ENCODE results near the gene MGAM2.
A peak's percentile ranks its signal among the peaks of the same experiment; 100 is the strongest.

DNA sequence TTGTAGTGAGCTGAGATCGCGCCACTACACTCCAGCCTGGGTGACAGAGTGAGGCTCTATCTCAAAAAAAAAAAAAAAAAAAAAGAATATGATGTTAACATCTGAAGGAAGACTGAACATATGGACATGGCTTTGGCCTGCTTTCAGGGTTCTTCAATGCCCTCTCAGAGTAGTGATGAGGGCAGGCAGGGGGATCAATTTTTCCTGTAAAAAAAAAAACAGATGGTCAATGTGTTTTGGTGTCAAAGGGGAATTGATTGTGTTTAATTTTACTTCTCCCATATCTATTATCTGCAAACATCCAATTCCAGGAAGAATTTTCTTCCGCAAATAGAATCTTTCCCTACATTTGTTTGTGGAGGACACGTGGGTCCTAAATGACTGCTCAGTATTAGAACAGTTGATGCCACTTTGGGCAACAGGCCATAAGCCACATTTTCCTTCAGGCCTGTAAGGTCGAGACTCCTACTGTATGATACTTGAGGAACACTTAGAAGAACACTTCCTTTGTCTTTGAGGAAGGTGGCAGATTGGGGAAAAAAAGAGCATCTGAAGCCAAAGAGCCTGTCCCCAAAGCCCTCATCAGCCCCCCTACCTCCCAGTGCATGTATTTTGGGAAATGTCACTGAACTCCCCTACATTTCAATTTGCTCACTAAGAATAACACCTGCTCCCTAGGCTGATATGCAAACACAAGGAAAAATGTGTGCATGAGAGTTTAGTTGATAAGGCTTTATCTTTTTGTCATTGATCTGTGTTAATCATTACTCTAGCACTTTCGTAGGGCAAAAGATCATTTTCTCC, 28.3 kb downstream of the MGAM2 start:
- TF ChIP-seq, protein P1, sequence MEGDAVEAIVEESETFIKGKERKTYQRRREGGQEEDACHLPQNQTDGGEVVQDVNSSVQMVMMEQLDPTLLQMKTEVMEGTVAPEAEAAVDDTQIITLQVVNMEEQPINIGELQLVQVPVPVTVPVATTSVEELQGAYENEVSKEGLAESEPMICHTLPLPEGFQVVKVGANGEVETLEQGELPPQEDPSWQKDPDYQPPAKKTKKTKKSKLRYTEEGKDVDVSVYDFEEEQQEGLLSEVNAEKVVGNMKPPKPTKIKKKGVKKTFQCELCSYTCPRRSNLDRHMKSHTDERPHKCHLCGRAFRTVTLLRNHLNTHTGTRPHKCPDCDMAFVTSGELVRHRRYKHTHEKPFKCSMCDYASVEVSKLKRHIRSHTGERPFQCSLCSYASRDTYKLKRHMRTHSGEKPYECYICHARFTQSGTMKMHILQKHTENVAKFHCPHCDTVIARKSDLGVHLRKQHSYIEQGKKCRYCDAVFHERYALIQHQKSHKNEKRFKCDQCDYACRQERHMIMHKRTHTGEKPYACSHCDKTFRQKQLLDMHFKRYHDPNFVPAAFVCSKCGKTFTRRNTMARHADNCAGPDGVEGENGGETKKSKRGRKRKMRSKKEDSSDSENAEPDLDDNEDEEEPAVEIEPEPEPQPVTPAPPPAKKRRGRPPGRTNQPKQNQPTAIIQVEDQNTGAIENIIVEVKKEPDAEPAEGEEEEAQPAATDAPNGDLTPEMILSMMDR (IDR thresholded peaks at IDR 0.05; ENCODE audit: low read depth, low read length, missing input control), result no peak
- TF ChIP-seq RAD21 (IDR thresholded peaks at IDR 0.05) (no peak), JUND (IDR thresholded peaks at IDR 0.05) (peak in 1 of 2 donors; percentile 16), ATF3 (IDR thresholded peaks at IDR 0.05) (no peak), EGR1 (IDR thresholded peaks at IDR 0.05; ENCODE audit: low read depth in 2 of 2) (no peak), REST (IDR thresholded peaks at IDR 0.05) (no peak), SP1 (IDR thresholded peaks at IDR 0.05) (peak; percentile 78), GABPA (IDR thresholded peaks at IDR 0.05 in 1 of 2, conservative IDR thresholded peaks at IDR 0.05 in 1 of 2) (peak in 1 of 2 donors; percentile 13)
- TF ChIP-seq, protein P2, sequence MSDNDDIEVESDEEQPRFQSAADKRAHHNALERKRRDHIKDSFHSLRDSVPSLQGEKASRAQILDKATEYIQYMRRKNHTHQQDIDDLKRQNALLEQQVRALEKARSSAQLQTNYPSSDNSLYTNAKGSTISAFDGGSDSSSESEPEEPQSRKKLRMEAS (IDR thresholded peaks at IDR 0.05), result peak; percentile 62

Data from liver (tissue), 3 donors.